Endodermal cell (in vitro differentiated cells): ENCODE data around the gene PANX1. TPM values are rescaled to one million over a fixed set of nuclear protein-coding genes. Genes with fewer than 3 reads are reported as not detected.

Experiments used
- DNase-seq: peaks from one replicate; pipeline ENCODE4 v3.0.0-alpha.2; 2017
- H3K27ac ChIP-seq: 2 replicates; pipeline ENCODE4 v1.5.1; 2013; ENCODE audit warnings: mild to moderate bottlenecking, low read depth, low read length, moderate library complexity
- H3K27me3 ChIP-seq: 2 replicates; pipeline ENCODE4 v1.6.1; 2013; ENCODE audit warnings: mild to moderate bottlenecking, low read length, moderate library complexity; ENCODE audit not compliant: insufficient read depth, control insufficient read depth, poor library complexity, severe bottlenecking
- H3K36me3 ChIP-seq: 2 replicates; pipeline ENCODE4 v1.7.0; 2013; ENCODE audit warnings: mild to moderate bottlenecking, low read length, moderate library complexity; ENCODE audit not compliant: control insufficient read depth, insufficient read depth
- H3K4me1 ChIP-seq: one replicate; pipeline ENCODE4 v1.7.0; 2013; ENCODE audit warnings: low read length; ENCODE audit not compliant: control insufficient read depth, insufficient read depth
- H3K4me3 ChIP-seq: 2 replicates; pipeline ENCODE4 v1.5.1; 2013; ENCODE audit warnings: mild to moderate bottlenecking, low read length, moderate library complexity
- H3K9ac ChIP-seq: 2 replicates; pipeline ENCODE4 v1.6.1; 2013; ENCODE audit warnings: mild to moderate bottlenecking, low read length, moderate library complexity; ENCODE audit not compliant: poor library complexity, severe bottlenecking; ENCODE audit errors: extremely low read depth
- H3K9me3 ChIP-seq: 2 replicates; pipeline ENCODE4 v1.6.1; 2013; ENCODE audit warnings: mild to moderate bottlenecking, low read length, moderate library complexity; ENCODE audit not compliant: control insufficient read depth
- H3K27ac Mint-ChIP-seq: 2 replicates; pipeline ENCODE4 v1.8.0; 2020; ENCODE audit warnings: mixed read lengths
- H3K27me3 Mint-ChIP-seq: 2 replicates; pipeline ENCODE4 v1.8.0; 2021; ENCODE audit warnings: mild to moderate bottlenecking, mixed read lengths; ENCODE audit not compliant: insufficient read depth
- H3K36me3 Mint-ChIP-seq: 2 replicates; pipeline ENCODE4 v1.8.0; 2020; ENCODE audit warnings: low read depth, mixed read lengths
- H3K4me1 Mint-ChIP-seq: 2 replicates; pipeline ENCODE4 v1.8.0; 2020; ENCODE audit warnings: mixed read lengths
- H3K4me3 Mint-ChIP-seq: 2 replicates; pipeline ENCODE4 v1.8.0; 2020; ENCODE audit warnings: mild to moderate bottlenecking, moderate library complexity, mixed read lengths
- H3K9me3 Mint-ChIP-seq: 2 replicates; pipeline ENCODE4 v1.8.0; 2020; ENCODE audit warnings: mild to moderate bottlenecking, mixed read lengths
- CTCF ChIP-seq: fragments of 200-600 bp; sonication (generic); conservative IDR thresholded peaks from 2 replicates; pipeline ENCODE4 v1.5.0; 2021; ENCODE audit warnings: antibody characterized with exemption, mild to moderate bottlenecking
- WGBS, 2 experiments: methylation state at CpG; one replicate each; pipeline versions ENCODE4 v1.1.5 to v1.1.7; 2013; ENCODE audit warnings: missing lambda C conversion rate in 2 of 2, mixed read lengths in 1 of 2; ENCODE audit not compliant: insufficient coverage in 1 of 2, insufficient read length in 1 of 2; 5-methylcytosine and 5-hydroxymethylcytosine counted together
- total RNA-seq, 2 donors: library from RNA; stranded (reverse); fragmentation: NEBNext Ultra II Directional in 1 of 2; extraction: Animal tissue kit (Norgen Biotek cat#: 25700) in 1 of 2; gene quantifications; 2 replicates in 1 of 2; 3 replicates in 1 of 2; pipeline ENCODE4 v1.2.1, GENCODE V29; 2021

Gene PANX1
- total RNA-seq, 2 donors from 2014 or later, result 19.4 to 21.0 TPM

GRCh38 chr11:94186342-94187203, 57.9 kb downstream of the PANX1 start:
- Histone ChIP-seq H3K9me3 (peaks cover 8% of the 10 kb centered on the region), H3K27me3 (no peaks in the 10 kb centered on the region), H3K4me3 (no peak overlapping the region), H3K4me1 (no peaks in the 10 kb centered on the region), H3K27ac (no peak overlapping the region), H3K9ac (no peak overlapping the region), H3K36me3 (peaks cover 23% of the 10 kb centered on the region)
- no peak for TF ChIP-seq CTCF
- H3K27me3 Mint-ChIP-seq, result no peaks in the 10 kb centered on the region
- H3K4me3 Mint-ChIP-seq, result no peak overlapping the region
- no peak for DNase-seq
- 81 to 90% methylated on average over 8 of the region's 8 CpGs for WGBS, 2 experiments
- H3K9me3 Mint-ChIP-seq, result peaks cover 2% of the 10 kb centered on the region
- H3K36me3 Mint-ChIP-seq, result peaks cover 4% of the 10 kb centered on the region
- H3K27ac Mint-ChIP-seq, result peak overlapping the region; percentile 30
- peaks cover 16% of the 10 kb centered on the region for H3K4me1 Mint-ChIP-seq

- no peaks in the 10 kb centered on the region for H3K9me3 ChIP-seq
- no peak for DNase-seq
- TF ChIP-seq CTCF, result no peak
- no peaks in the 10 kb centered on the region for H3K4me1 ChIP-seq
- H3K36me3 Mint-ChIP-seq, result no peaks in the 10 kb centered on the region
- no peak overlapping the region for H3K27ac ChIP-seq
- H3K9ac ChIP-seq, result no peak overlapping the region
- no peak overlapping the region for H3K27ac Mint-ChIP-seq
- WGBS, 2 experiments, result 20 to 95% methylated on average over 1 of the region's 1 CpG
- no peaks in the 10 kb centered on the region for H3K36me3 ChIP-seq
- no peaks in the 10 kb centered on the region for H3K27me3 Mint-ChIP-seq
- H3K4me3 Mint-ChIP-seq, result no peak overlapping the region
- no peak overlapping the region for H3K4me3 ChIP-seq
- H3K9me3 Mint-ChIP-seq, result peaks cover 2% of the 10 kb centered on the region
- H3K4me1 Mint-ChIP-seq, result peaks cover 4% of the 10 kb centered on the region
- no peaks in the 10 kb centered on the region for H3K27me3 ChIP-seq
Observed at GRCh38 chr11:94193288-94193687, 64.6 kb downstream of the PANX1 start.

- DNase-seq, result no peak
- H3K4me3 Mint-ChIP-seq, result no peak overlapping the region
- peaks cover 1% of the 10 kb centered on the region for H3K27me3 Mint-ChIP-seq
- TF ChIP-seq CTCF, result no peak
- no peaks in the 10 kb centered on the region for H3K27me3 ChIP-seq
- no peaks in the 10 kb centered on the region for H3K36me3 ChIP-seq
- H3K36me3 Mint-ChIP-seq, result no peaks in the 10 kb centered on the region
- H3K27ac ChIP-seq, result no peak overlapping the region
- H3K4me1 Mint-ChIP-seq, result no peaks in the 10 kb centered on the region
- no peak overlapping the region for H3K4me3 ChIP-seq
- H3K9me3 ChIP-seq, result no peaks in the 10 kb centered on the region
- no peaks in the 10 kb centered on the region for H3K4me1 ChIP-seq
- 94 to 98% methylated on average over 7 to 11 of the region's 11 CpGs for WGBS, 2 experiments
- H3K9ac ChIP-seq, result no peak overlapping the region
- H3K27ac Mint-ChIP-seq, result no peak overlapping the region
- H3K9me3 Mint-ChIP-seq, result no peaks in the 10 kb centered on the region
Observed at GRCh38 chr11:94194712-94195111, 66.1 kb downstream of the PANX1 start.
